MCF 10A (cell line): ENCODE measurements around the gene MGAT3. TPM values are rescaled to one million over a fixed set of nuclear protein-coding genes. Genes with fewer than 3 reads are reported as not detected.
A peak's percentile ranks its signal among the peaks of the same experiment; 100 is the strongest.

Experiments
- Bru-seq: library from RNA; stranded (reverse); fragments of 400-500 nt; gene quantifications from one replicate; lab custom pipeline; 2021; lab: Mats Ljungman, UMichigan
- BruChase-seq, 2 experiments: library from RNA; stranded (reverse); fragments of 400-500 nt; gene quantifications; one replicate each; lab custom pipeline; 2021; lab: Mats Ljungman, UMichigan
- BruUV-seq: library from RNA; stranded (reverse); fragments of 400-500 nt; replicated peaks from 2 replicates; lab custom pipeline; 2021; lab: Mats Ljungman, UMichigan
- CTCF ChIA-PET: fragments of 300-600 bp; sonication (Branson Sonifier 250); formaldehyde crosslinking; extraction: SDS; loops from one replicate; lab custom pipeline; 2021; ENCODE audit warnings: antibody characterized with exemption, inconsistent platforms; lab: Yijun Ruan, JAX
- POLR2A ChIA-PET: fragments of 300-600, 350-650 bp; sonication (Branson Sonifier 250); formaldehyde crosslinking; extraction: SDS; loops from one replicate; lab custom pipeline; 2020; ENCODE audit warnings: antibody characterized with exemption, inconsistent platforms; lab: Yijun Ruan, JAX
- DNase-seq: peaks from one replicate; pipeline ENCODE4 v3.0.0-alpha.2; 2018; ENCODE audit not compliant: unreplicated experiment
- H3K27ac Mint-ChIP-seq: one replicate; pipeline ENCODE4 v1.8.0; 2022; ENCODE audit warnings: mild to moderate bottlenecking, low read depth, mixed read lengths; ENCODE audit not compliant: unreplicated experiment
- H3K27me3 Mint-ChIP-seq: one replicate; pipeline ENCODE4 v1.8.0; 2022; ENCODE audit warnings: mixed read lengths; ENCODE audit not compliant: insufficient read depth, unreplicated experiment
- H3K36me3 Mint-ChIP-seq: one replicate; pipeline ENCODE4 v1.8.0; 2022; ENCODE audit warnings: mild to moderate bottlenecking, moderate library complexity, mixed read lengths; ENCODE audit not compliant: insufficient read depth, unreplicated experiment
- H3K4me1 Mint-ChIP-seq: one replicate; pipeline ENCODE4 v1.8.0; 2022; ENCODE audit warnings: mixed read lengths; ENCODE audit not compliant: insufficient read depth, unreplicated experiment
- H3K4me3 Mint-ChIP-seq: one replicate; pipeline ENCODE4 v1.8.0; 2022; ENCODE audit warnings: mild to moderate bottlenecking, moderate library complexity, mixed read lengths; ENCODE audit not compliant: unreplicated experiment
- H3K9me3 Mint-ChIP-seq: one replicate; pipeline ENCODE4 v1.8.0; 2022; ENCODE audit warnings: mixed read lengths; ENCODE audit not compliant: unreplicated experiment
- CTCF ChIP-seq: fragments of 200-600 bp; IDR thresholded peaks from one replicate; pipeline ENCODE4 v1.8.0; 2022; ENCODE audit warnings: antibody characterized with exemption, mild to moderate bottlenecking; ENCODE audit not compliant: unreplicated experiment
- intact Hi-C: fragments of 100-400 bp; cut with micrococcal nuclease; formaldehyde crosslinking; loops from 2 replicates; pipeline ENCODE4 v1.14.1; 2022
- long read RNA-seq: library from polyadenylated mRNA; stranded (forward); transcript quantifications from one replicate; pipeline ENCODE4 v2.0.0, GENCODE V29; 2022
- total RNA-seq: library from RNA; stranded (reverse); gene quantifications from 2 replicates; pipeline ENCODE4 v1.2.3, GENCODE V29; 2022

Gene MGAT3
- total RNA-seq (not detected in 2 replicates), Bru-seq, nascent RNA (not detected), BruChase-seq, experiment 1, labeled RNA remaining after a 6-hour chase (percentile 12 among the genes with signal in this experiment), BruChase-seq, experiment 2, labeled RNA remaining after a 2-hour chase (percentile 3 among the genes with signal in this experiment)
- long read RNA-seq, result 0 reads

- no TSS peak for BruUV-seq
- Mint-ChIP-seq H3K9me3 (no peaks in the 10 kb centered on the region), H3K27ac (no peak within 1 kb of the TSS), H3K4me1 (no peaks in the 10 kb centered on the region), H3K27me3 (peaks cover 28% of the 10 kb centered on the region), H3K36me3 (no peaks in the 10 kb centered on the region), H3K4me3 (no peak within 1 kb of the TSS)
- CTCF ChIA-PET, result no interaction called here
- intact Hi-C loops, result no loop called here
- DNase-seq, result no peak
- POLR2A ChIA-PET, result no interaction called here
- no peak for TF ChIP-seq CTCF
Measured at GRCh38 chr22:39456522-39457197, at the start of gene MGAT3. MGAT3 (plus strand) TSS chr22:39457012; CDS start chr22:39487348, 30,336 bp downstream.

GRCh38 chr22:39408173-39408572 lies 48.6 kb upstream of the MGAT3 start:
- H3K27ac Mint-ChIP-seq, result no peak overlapping the region
- POLR2A ChIA-PET, result interaction anchor here (1.0 kb wide), 1 partner anchor 91 kb away, joined by 3 read pairs; no protein-coding TSS in a partner anchor

GRCh38 chr22:39408807-39409206 lies 48.0 kb upstream of the MGAT3 start:
- Mint-ChIP-seq H3K9me3 (no peaks in the 10 kb centered on the region), H3K36me3 (no peaks in the 10 kb centered on the region), H3K4me1 (peaks cover under 1% of the 10 kb centered on the region), H3K27ac (no peak overlapping the region), H3K4me3 (no peak overlapping the region), H3K27me3 (no peaks in the 10 kb centered on the region)
- intact Hi-C loops, result no loop called here
- TF ChIP-seq CTCF, result no peak
- no TSS peak for BruUV-seq
- POLR2A ChIA-PET, result interaction anchor here (1.0 kb wide), 1 partner anchor 92 kb away, joined by 3 read pairs; no protein-coding TSS in a partner anchor
- CTCF ChIA-PET, result no interaction called here
- no peak for DNase-seq

More at GRCh38 chr22:39408173-39408572, 48.6 kb upstream of the MGAT3 start:
- Mint-ChIP-seq H3K4me1 (no peaks in the 10 kb centered on the region), H3K36me3 (peaks cover 5% of the 10 kb centered on the region), H3K27me3 (no peaks in the 10 kb centered on the region), H3K4me3 (no peak overlapping the region), H3K9me3 (no peaks in the 10 kb centered on the region)
- CTCF ChIA-PET, result no interaction called here
- DNase-seq, result peak; percentile 9
- intact Hi-C loops, result no loop called here
- TF ChIP-seq CTCF, result no peak
- no TSS peak for BruUV-seq

GRCh38 chr22:39409516-39410029 lies 47.2 kb upstream of the MGAT3 start:
- Mint-ChIP-seq H3K36me3 (peaks cover 5% of the 10 kb centered on the region), H3K27me3 (no peaks in the 10 kb centered on the region), H3K9me3 (no peaks in the 10 kb centered on the region), H3K4me1 (peaks cover 7% of the 10 kb centered on the region), H3K27ac (no peak overlapping the region), H3K4me3 (no peak overlapping the region)
- ChIA-PET CTCF (no interaction called here), POLR2A (no interaction called here)
- intact Hi-C loops, result no loop called here
- TF ChIP-seq CTCF, result no peak
- DNase-seq, result no peak
- BruUV-seq, result no TSS peak
